NCI-H146 treated with DMSO at 0.1 percent for 48 hours (cell line): ENCODE results near the gene FUT7.

ENCODE experiments used
- DNase-seq: peaks from one replicate; lab custom pipeline; 2025; ENCODE audit not compliant: unreplicated experiment; lab: John Stamatoyannopoulos, UW

FUT7 gene

GRCh38 chr9:136985027-136985602 is 46.8 kb downstream of the FUT7 start:
- DNase-seq: no peak

GRCh38 chr9:136984464-136985026 is 47.3 kb downstream of the FUT7 start:
- DNase-seq: no peak

GRCh38 chr9:136983656-136984314 is 48.1 kb downstream of the FUT7 start:
- DNase-seq: no peak

DNA sequence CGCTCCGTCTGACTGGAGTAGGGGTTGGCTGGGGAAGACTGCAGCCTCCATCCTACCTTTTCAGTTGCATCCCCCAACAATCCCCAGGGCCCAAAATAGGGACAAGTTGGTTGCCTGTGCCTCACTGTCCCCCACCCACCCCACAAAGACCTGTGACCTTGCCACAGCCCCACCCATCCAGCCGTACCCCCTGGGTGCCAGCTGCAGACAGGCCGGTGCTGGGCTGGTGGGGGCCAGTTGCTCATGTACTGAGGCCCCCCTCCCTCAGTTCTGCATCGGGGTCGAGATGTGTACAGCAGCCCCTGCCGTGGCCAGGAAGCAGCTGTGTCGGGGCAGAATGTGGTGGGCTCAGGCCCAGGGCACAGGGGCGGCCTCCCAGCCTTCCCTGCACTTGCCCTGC is 48.7 kb downstream of the FUT7 start:
- no peak for DNase-seq

DNA sequence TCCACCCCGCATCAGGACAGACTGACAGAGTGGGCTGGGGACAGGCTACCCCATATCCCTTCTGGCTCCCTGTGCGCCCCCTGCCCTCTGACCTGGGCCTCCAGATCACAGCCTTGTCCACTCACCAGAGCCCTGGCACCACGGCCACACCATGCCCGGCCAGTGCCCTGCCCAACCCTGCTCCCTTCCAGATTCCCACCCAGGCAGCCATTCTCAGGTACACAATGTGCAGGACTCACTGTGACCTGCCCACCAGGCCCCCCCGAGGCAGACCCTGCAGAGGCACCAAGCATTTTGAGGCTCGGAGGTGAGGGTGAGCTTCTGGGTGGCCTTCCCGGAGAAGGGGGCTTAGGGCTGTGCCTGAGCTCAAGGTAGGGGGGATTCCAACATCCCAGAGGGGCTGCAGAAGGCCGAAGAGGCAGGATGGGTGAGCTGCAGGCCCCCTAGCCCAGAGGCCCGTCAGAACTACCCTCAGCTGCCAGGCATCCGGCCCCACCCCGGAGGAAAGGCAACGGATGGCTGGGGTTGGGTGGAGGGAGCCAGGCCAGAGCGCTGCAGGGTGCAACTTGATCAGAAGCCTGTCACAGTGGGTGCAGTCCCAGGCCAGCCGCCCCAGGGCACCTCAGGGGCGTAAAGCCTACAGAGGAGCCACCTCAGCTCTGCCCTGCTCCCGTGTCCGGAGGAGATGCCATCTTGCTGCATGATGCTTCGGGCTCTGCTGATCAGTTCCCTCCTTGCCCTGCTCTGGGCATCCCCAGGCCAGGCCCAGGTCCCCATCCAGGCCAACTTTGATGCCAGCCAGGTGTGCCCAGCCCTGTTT is 49.4 kb downstream of the FUT7 start, which contains the start of gene LCNL1:
LCNL1 (plus strand) TSS at position 762 of the 820 bp plus-strand sequence. CDS start 594 bp downstream, outside the sequence.
- no peak for DNase-seq

- no peak for DNase-seq
Observed at GRCh38 chr9:136981588-136982231, 50.2 kb downstream of the FUT7 start.

DNA sequence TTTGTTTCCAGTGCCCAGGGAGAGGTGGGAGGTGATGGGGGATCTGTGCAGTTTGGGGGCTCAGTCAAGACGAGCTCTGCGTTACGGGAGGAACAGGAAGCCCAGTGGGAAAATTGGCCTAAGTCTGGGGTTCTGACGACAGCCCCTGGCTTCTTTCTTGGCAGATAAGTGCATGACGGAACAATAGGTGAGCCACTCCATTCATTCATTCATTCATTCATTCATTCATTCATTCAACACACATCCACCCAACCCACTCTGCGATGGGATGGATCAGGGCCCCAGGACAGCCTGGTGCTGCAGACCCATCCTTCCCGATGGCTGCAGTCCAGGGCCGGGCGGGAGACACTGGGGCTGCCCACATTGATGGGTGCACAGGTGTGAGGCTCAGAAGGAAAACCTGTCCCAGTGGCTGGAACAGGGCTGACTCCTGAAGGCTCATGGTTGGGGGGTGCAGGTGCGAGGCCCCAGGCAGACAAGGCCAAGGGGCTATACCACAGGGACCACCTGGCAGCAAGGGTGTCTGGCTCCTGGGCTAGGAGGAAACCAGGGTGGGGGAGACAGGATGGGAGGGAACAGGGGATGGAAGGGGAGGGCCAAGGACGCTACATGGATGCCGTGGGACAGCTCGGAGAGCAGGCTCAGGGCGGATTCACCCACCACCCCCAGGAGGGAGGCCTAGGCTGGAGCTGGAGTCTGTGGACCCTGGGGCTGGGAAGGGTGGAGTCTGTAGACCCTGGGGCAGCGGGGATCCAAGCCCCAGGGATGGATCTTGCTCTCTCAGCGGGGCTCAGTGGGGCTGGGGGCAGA is 51.0 kb downstream of the FUT7 start:
- DNase-seq: no peak
